Bronchial epithelial cell (primary cell): ENCODE results near the gene KRTAP2-3. TPM values are rescaled to one million over a fixed set of nuclear protein-coding genes. Genes with fewer than 3 reads are reported as not detected.
A peak's percentile ranks its signal among the peaks of the same experiment; 100 is the strongest.

Experiments used
- DNase-seq: peaks from one replicate; pipeline ENCODE4 v3.0.0-alpha.2; 2010; ENCODE audit warnings: low read depth
- FAIRE-seq: peaks from 2 replicates; lab custom pipeline; 2011; peaks lifted over from hg19 to GRCh38; lab: Jason Lieb, UNC
- H3K27me3 ChIP-seq: 2 replicates; pipeline ENCODE4 v1.5.1; 2011; ENCODE audit warnings: low read length; ENCODE audit not compliant: control insufficient read depth, insufficient read depth
- H3K36me3 ChIP-seq: 2 replicates; pipeline ENCODE4 v1.5.1; 2011; ENCODE audit warnings: low read length; ENCODE audit not compliant: control insufficient read depth, insufficient read depth
- H3K4me3 ChIP-seq: 2 replicates; pipeline ENCODE4 v1.5.1; 2011; ENCODE audit warnings: mild to moderate bottlenecking, low read depth, low read length, control low read depth
- CTCF ChIP-seq: IDR thresholded peaks from 2 replicates; pipeline ENCODE4 v1.5.1; 2011; ENCODE audit warnings: mild to moderate bottlenecking, moderate library complexity, low read length, control low read depth, inconsistent platforms; ENCODE audit not compliant: insufficient read depth, severe bottlenecking
- total RNA-seq: library from RNA; depleted of rRNA; stranded (reverse); fragments of >200 nt; gene quantifications from 2 replicates; pipeline ENCODE4 v1.2.1, GENCODE V29; 2014

KRTAP2-3 gene
- total RNA-seq, 1 donor from 2014 or later, result not detected

- no peak for TF ChIP-seq CTCF
- FAIRE-seq (no peak), DNase-seq (no peak)
These were observed 49.5 kb downstream of the KRTAP2-3 start for GRCh38 chr17:41010441-41010840.

GRCh38 chr17:41009936-41010335, 50.0 kb downstream of the KRTAP2-3 start:
- no peaks in the 10 kb centered on the region for H3K36me3 ChIP-seq
- no peaks in the 10 kb centered on the region for H3K27me3 ChIP-seq

More at GRCh38 chr17:41010441-41010840, 49.5 kb downstream of the KRTAP2-3 start:
- H3K4me3 ChIP-seq, result no peak overlapping the region
- no peaks in the 10 kb centered on the region for H3K27me3 ChIP-seq
- no peaks in the 10 kb centered on the region for H3K36me3 ChIP-seq

DNA sequence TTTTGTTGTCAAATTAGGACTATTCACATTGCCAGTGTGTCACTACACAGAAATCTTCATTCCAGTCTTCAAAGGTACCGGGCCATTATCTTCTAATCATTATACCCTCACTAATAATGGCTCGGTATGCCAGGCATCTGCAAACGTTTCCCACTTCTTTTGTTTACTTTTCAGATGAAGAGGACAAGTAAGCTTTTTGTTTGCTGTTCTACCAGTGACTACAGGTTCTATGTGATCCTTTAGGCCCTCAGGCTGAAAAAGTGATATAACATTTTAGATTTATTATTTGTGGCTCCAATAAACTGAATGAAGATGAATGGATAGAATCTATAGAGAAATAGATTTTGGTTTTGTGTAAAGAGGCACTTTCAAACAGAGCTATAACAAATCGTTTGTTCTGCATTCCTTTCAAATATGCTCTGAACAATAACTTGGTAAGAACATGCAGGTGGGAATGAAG, 50.6 kb downstream of the KRTAP2-3 start:
- Histone ChIP-seq H3K4me3 (no peak overlapping the region), H3K27me3 (no peaks in the 10 kb centered on the region), H3K36me3 (no peaks in the 10 kb centered on the region)
- FAIRE-seq (no peak), DNase-seq (peak; percentile 45)
- TF ChIP-seq CTCF, result no peak

More at GRCh38 chr17:41009936-41010335, 50.0 kb downstream of the KRTAP2-3 start:
- DNase-seq (no peak), FAIRE-seq (no peak)
- no peak overlapping the region for H3K4me3 ChIP-seq
- TF ChIP-seq CTCF, result no peak

Other genes starting within 250 kb of the KRTAP2-3 start
- gene KRT10, start 237.5 kb downstream of the KRTAP2-3 start, total RNA-seq, result 5.8 and 6.3 TPM in 2 replicates
- not detected in 2 replicates for gene KRT12, start 192.9 kb downstream of the KRTAP2-3 start, total RNA-seq
- gene KRT20, start 174.9 kb downstream of the KRTAP2-3 start, total RNA-seq, result not detected in 2 replicates
- 12.9 and 29.4 TPM in 2 replicates for gene KRT23, start 122.5 kb downstream of the KRTAP2-3 start, total RNA-seq
- not detected in 2 replicates for gene KRT39, start 93.2 kb downstream of the KRTAP2-3 start, total RNA-seq
- gene KRT40, start 75.8 kb downstream of the KRTAP2-3 start, total RNA-seq, result 0.13 TPM in 1 of 2 replicates, not detected in the other
- not detected in 2 replicates for gene KRTAP3-3, start 66.0 kb downstream of the KRTAP2-3 start, total RNA-seq
- gene KRTAP3-2, start 60.2 kb downstream of the KRTAP2-3 start, total RNA-seq, result not detected in 2 replicates
- gene KRTAP3-1, start 51.0 kb downstream of the KRTAP2-3 start, total RNA-seq, result not detected in 2 replicates
- gene KRTAP1-5, start 32.9 kb downstream of the KRTAP2-3 start, total RNA-seq, result not detected in 2 replicates
- gene KRTAP1-4, start 29.9 kb downstream of the KRTAP2-3 start, total RNA-seq, result not detected in 2 replicates
- gene KRTAP1-3, start 25.2 kb downstream of the KRTAP2-3 start, total RNA-seq, result not detected in 2 replicates
- gene KRTAP1-1, start 18.7 kb downstream of the KRTAP2-3 start, total RNA-seq, result not detected in 2 replicates
- gene KRTAP2-1, start 12.8 kb downstream of the KRTAP2-3 start, total RNA-seq, result not detected in 2 replicates
- not detected in 2 replicates for gene KRTAP2-2, start 4.9 kb downstream of the KRTAP2-3 start, total RNA-seq
- not detected in 2 replicates for gene KRTAP2-4, start 5.8 kb upstream of the KRTAP2-3 start, total RNA-seq
- not detected in 2 replicates for gene KRTAP4-7, start 24.0 kb upstream of the KRTAP2-3 start, total RNA-seq
- gene KRTAP4-8, start 38.0 kb upstream of the KRTAP2-3 start, total RNA-seq, result not detected in 2 replicates
- not detected in 2 replicates for gene KRTAP4-16, start 42.1 kb upstream of the KRTAP2-3 start, total RNA-seq
- not detected in 2 replicates for gene KRTAP4-9, start 45.3 kb upstream of the KRTAP2-3 start, total RNA-seq
- gene KRTAP4-11, start 58.3 kb upstream of the KRTAP2-3 start, total RNA-seq, result not detected in 2 replicates
- gene KRTAP4-12, start 64.1 kb upstream of the KRTAP2-3 start, total RNA-seq, result not detected in 2 replicates
- gene KRTAP4-6, start 80.4 kb upstream of the KRTAP2-3 start, total RNA-seq, result not detected in 2 replicates
- gene KRTAP4-5, start 89.7 kb upstream of the KRTAP2-3 start, total RNA-seq, result not detected in 2 replicates
- gene KRTAP4-4, start 100.6 kb upstream of the KRTAP2-3 start, total RNA-seq, result not detected in 2 replicates
- not detected in 2 replicates for gene KRTAP4-3, start 108.1 kb upstream of the KRTAP2-3 start, total RNA-seq
- not detected in 2 replicates for gene KRTAP4-2, start 118.1 kb upstream of the KRTAP2-3 start, total RNA-seq
- not detected in 2 replicates for gene KRTAP4-1, start 124.8 kb upstream of the KRTAP2-3 start, total RNA-seq
- not detected in 2 replicates for gene KRTAP9-1, start 129.8 kb upstream of the KRTAP2-3 start, total RNA-seq
- not detected in 2 replicates for gene KRTAP9-2, start 166.5 kb upstream of the KRTAP2-3 start, total RNA-seq
- gene KRTAP9-3, start 172.3 kb upstream of the KRTAP2-3 start, total RNA-seq, result not detected in 2 replicates
- gene KRTAP9-8, start 177.9 kb upstream of the KRTAP2-3 start, total RNA-seq, result not detected in 2 replicates
- gene KRTAP9-4, start 189.6 kb upstream of the KRTAP2-3 start, total RNA-seq, result not detected in 2 replicates
- gene KRTAP9-9, start 195.3 kb upstream of the KRTAP2-3 start, total RNA-seq, result not detected in 2 replicates
- not detected in 2 replicates for gene KRTAP9-6, start 205.3 kb upstream of the KRTAP2-3 start, total RNA-seq
- not detected in 2 replicates for gene KRTAP9-7, start 215.6 kb upstream of the KRTAP2-3 start, total RNA-seq
- not detected in 2 replicates for gene KRTAP29-1, start 242.7 kb upstream of the KRTAP2-3 start, total RNA-seq
- not detected in 2 replicates for gene KRTAP16-1, start 249.2 kb upstream of the KRTAP2-3 start, total RNA-seq